K562 (cell line): ENCODE results near the gene PDIA5. TPM values are rescaled to one million over a fixed set of nuclear protein-coding genes. Genes with fewer than 3 reads are reported as not detected.

ENCODE experiments used
- ATAC-seq: fragments of 200-7000 bp; cut with Tn5 transposase; 3 replicates; pipeline ENCODE4 v1.9.1; 2020; ENCODE audit warnings: moderate library complexity
- BruUV-seq: library from RNA; stranded (reverse); fragments of 400-500 nt; replicated peaks from 2 replicates; lab custom pipeline; 2021; lab: Mats Ljungman, UMichigan
- CTCF ChIA-PET: fragments of 300-600 bp; formaldehyde crosslinking; extraction: SDS; loops from one replicate; lab custom pipeline; 2021; ENCODE audit warnings: low intra/inter-chr PET ratio; lab: Yijun Ruan, JAX
- POLR2A ChIA-PET: fragments of 300-600, 350-650 bp; sonication (Branson Sonifier 250); formaldehyde crosslinking; extraction: SDS; loops from one replicate; lab custom pipeline; 2021; ENCODE audit warnings: antibody characterized with exemption, inconsistent platforms; lab: Yijun Ruan, JAX
- DNase-seq, 4 experiments: peaks; one replicate each; pipeline versions ENCODE4 v3.0.0 to v3.0.0-alpha.2; 2011 to 2018; ENCODE audit warnings: low spot score in 3 of 4, mixed read lengths in 3 of 4; ENCODE audit errors: extremely low read depth in 1 of 4
- FAIRE-seq: peaks from 2 replicates; lab custom pipeline; 2011; peaks lifted over from hg19 to GRCh38; lab: Jason Lieb, UNC
- H2AFZ ChIP-seq: 2 replicates; pipeline ENCODE4 v1.6.0; 2011; ENCODE audit warnings: low read depth, low read length, control low read depth, inconsistent platforms
- H3K27ac ChIP-seq: fragments of 200-600 bp; 3 replicates; pipeline ENCODE4 v1.8.0; 2011; ENCODE audit warnings: low read depth, mild to moderate bottlenecking, control low read depth, inconsistent platforms, low read length, moderate library complexity, mixed read lengths; ENCODE audit errors: extremely low read depth
- H3K27me3 ChIP-seq, 2 experiments: fragments of 300-600 bp in 1 of 2; 2 replicates in 1 of 2; 3 replicates in 1 of 2; pipeline versions ENCODE4 v1.6.0 to v1.8.0; 2011; ENCODE audit warnings: inconsistent platforms in 2 of 2, low read length in 2 of 2, mild to moderate bottlenecking in 1 of 2, mixed read lengths in 1 of 2, moderate library complexity in 1 of 2; ENCODE audit not compliant: control insufficient read depth in 2 of 2, insufficient read depth in 2 of 2
- H3K36me3 ChIP-seq: fragments of 300-600 bp; 3 replicates; pipeline ENCODE4 v1.8.0; 2011; ENCODE audit warnings: mild to moderate bottlenecking, low read length, inconsistent platforms; ENCODE audit not compliant: control insufficient read depth, insufficient read depth
- H3K4me1 ChIP-seq, 2 experiments: fragments of 200-600 bp in 1 of 2; replicated peaks in 1 of 2; 2 replicates in 1 of 2; 3 replicates in 1 of 2; pipeline versions ENCODE4 v1.5.1 to v1.8.0; 2011; ENCODE audit warnings: inconsistent platforms in 2 of 2, low read length in 2 of 2, mild to moderate bottlenecking in 1 of 2, mixed read lengths in 1 of 2, moderate library complexity in 1 of 2; ENCODE audit not compliant: control insufficient read depth in 2 of 2, insufficient read depth in 2 of 2
- H3K4me2 ChIP-seq: 2 replicates; pipeline ENCODE4 v1.6.1; 2011; ENCODE audit warnings: low read length, control low read depth, inconsistent platforms, mixed read lengths; ENCODE audit not compliant: insufficient read depth
- H3K4me3 ChIP-seq: fragments of 200-600 bp; sonication (generic), shearing (Covaris generic); 2 replicates; pipeline ENCODE4 v1.5.1; 2016; ENCODE audit warnings: control low read depth, inconsistent platforms
- H3K79me2 ChIP-seq: fragments of 200-600 bp; 3 replicates; pipeline ENCODE4 v1.8.0; 2011; ENCODE audit warnings: low read length, inconsistent platforms; ENCODE audit not compliant: control insufficient read depth, insufficient read depth
- H3K9ac ChIP-seq, 2 experiments: 2 replicates each; pipeline versions ENCODE4 v1.6.0 to v1.6.1; 2011; ENCODE audit warnings: low read depth in 2 of 2, low read length in 2 of 2, control low read depth in 1 of 2, inconsistent platforms in 1 of 2, mild to moderate bottlenecking in 1 of 2, mixed read lengths in 1 of 2; ENCODE audit not compliant: insufficient read depth in 1 of 2
- H3K9me1 ChIP-seq: one replicate; pipeline ENCODE4 v1.6.0; 2011; ENCODE audit warnings: inconsistent platforms, mild to moderate bottlenecking, low read length, moderate library complexity; ENCODE audit not compliant: control insufficient read depth, insufficient read depth
- H3K9me3 ChIP-seq: replicated peaks from 2 replicates; pipeline ENCODE4 v1.5.1; 2011; ENCODE audit warnings: low read depth, low read length, inconsistent platforms; ENCODE audit not compliant: control insufficient read depth, insufficient read depth
- H4K20me1 ChIP-seq: replicated peaks from 2 replicates; pipeline ENCODE4 v1.6.1; 2011; ENCODE audit warnings: low read length, inconsistent platforms, mixed read lengths; ENCODE audit not compliant: control insufficient read depth, insufficient read depth
- ADNP ChIP-seq: fragments of 200-800 bp; sonication (Bioruptor generic); IDR thresholded peaks from 2 replicates; pipeline ENCODE4 v1.6.1; 2016; ENCODE audit warnings: missing genetic modification characterization, missing compliant biosample characterization
- ARHGAP35 ChIP-seq: fragments of 450-650 bp; IDR thresholded peaks from 2 replicates; pipeline ENCODE4 v1.6.1; 2018; ENCODE audit not compliant: partially characterized antibody
- POLR2AphosphoS5 ChIP-seq: IDR thresholded peaks from 2 replicates; pipeline ENCODE4 v1.6.1; 2011; ENCODE audit warnings: mild to moderate bottlenecking, low read depth, low read length, moderate library complexity; ENCODE audit not compliant: control insufficient read depth, insufficient read depth
- THRAP3 ChIP-seq: fragments of 450-650 bp; IDR thresholded peaks from 2 replicates; pipeline ENCODE4 v1.6.1; 2016; ENCODE audit warnings: mild to moderate bottlenecking, inconsistent platforms, borderline replicate concordance
- WGBS: fragments of 100-300 bp; shearing (Covaris generic); methylation state at CpG from one replicate; pipeline ENCODE4 v1.1.6; 2016; ENCODE audit warnings: low coverage, mixed read lengths; ENCODE audit not compliant: insufficient coverage; ENCODE audit errors: missing lambda C conversion rate; 5-methylcytosine and 5-hydroxymethylcytosine counted together
- in situ Hi-C: fragments of 300-500 bp; cut with MboI; formaldehyde crosslinking; loops from 4 replicates; pipeline ENCODE4 v1.15.0; 2018; ENCODE audit warnings: inconsistent platforms, mixed read lengths
- intact Hi-C: fragments of 100-400 bp; cut with micrococcal nuclease; formaldehyde crosslinking; loops from 2 replicates; pipeline ENCODE4 v1.14.2; 2022
- polyA plus RNA-seq, 8 experiments: library from polyadenylated mRNA; depleted of rRNA in 4 of 8; stranded (reverse) in 5 of 8; unstranded in 3 of 8; fragments of >200 nt; fragmentation: Nextera tagmentation in 2 of 8; fragmentation: Illumina TruSeq in 1 of 8; extraction: Ambion mirVana in 2 of 8; extraction: Trizol in 1 of 8; gene quantifications; 2 replicates each; pipeline versions ENCODE4 v1.2.1 to v1.2.3, GENCODE V29; 2011 to 2014; ENCODE audit warnings: inconsistent platforms in 1 of 8, missing spikeins in 1 of 8
- total RNA-seq, 7 experiments: library from RNA; depleted of rRNA in 6 of 7; stranded (reverse); fragments of >200 nt in 6 of 7; fragmentation: Illumina TruSeq in 2 of 7; extraction: Trizol in 2 of 7; gene quantifications; 2 replicates each; pipeline versions ENCODE4 v1.2.1 to v1.2.3, GENCODE V29; 2011 to 2021; ENCODE audit warnings: low replicate concordance in 1 of 7
- TF ChIP-seq, protein P1 (sequence below): fragments of 450-650 bp; IDR thresholded peaks from 2 replicates; pipeline ENCODE4 v1.7.0; 2016; ENCODE audit warnings: borderline replicate concordance
- TF ChIP-seq, protein P2 (sequence below): fragments of 250-450 bp; sonication (Bioruptor Pico); IDR thresholded peaks from 2 replicates; pipeline ENCODE4 v1.4.0; 2020; ENCODE audit warnings: mild to moderate bottlenecking, moderate library complexity

PDIA5 gene
- total and polyA plus RNA-seq, 9 of the 15 experiments (the other 6 are each of a cell fraction or from before 2014, with no cell fraction given): 3.4 to 31.8 (median 19.6) TPM

DNA sequence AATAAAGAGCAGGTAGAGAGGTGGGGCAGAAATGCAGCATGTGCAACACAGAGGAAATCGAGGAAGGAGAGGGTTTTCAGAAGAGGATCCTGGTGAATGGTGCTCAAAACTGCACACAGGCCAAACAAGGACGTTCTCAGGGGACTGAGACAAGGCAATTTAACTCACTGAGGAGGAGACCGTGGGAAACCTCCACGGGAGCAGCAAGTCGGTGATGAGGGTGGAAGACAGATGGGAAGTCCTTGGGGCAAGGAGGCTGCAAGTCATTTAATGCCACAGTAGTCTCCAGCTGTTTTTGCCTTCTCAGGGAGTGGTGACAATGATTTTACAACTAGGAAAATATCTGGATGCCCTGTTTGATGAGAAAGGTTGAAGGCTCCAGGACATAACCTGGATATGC lies 11.5 kb upstream of the PDIA5 start:
- Histone ChIP-seq H3K4me3 (no peak overlapping the region), H3K9me3 (no peaks in the 10 kb centered on the region), H3K36me3 (no peaks in the 10 kb centered on the region), H3K27ac (no peak overlapping the region), H2AFZ (no peak overlapping the region), H3K27me3 (peaks cover 0 to 4% of the 10 kb centered on the region in 2 experiments; a peak in 2 of 5 replicates), H4K20me1 (no peaks in the 10 kb centered on the region), H3K9me1 (no peaks in the 10 kb centered on the region), H3K9ac (no peak overlapping the region)
- FAIRE-seq (no peak), ATAC-seq (no peak), DNase-seq (no peak)
- intact Hi-C loops (no loop called here), in situ Hi-C loops (no loop called here)
- CTCF ChIA-PET: no interaction called here
- BruUV-seq: no TSS peak
- TF ChIP-seq POLR2AphosphoS5: no peak
- TF ChIP-seq THRAP3: no peak
- no peak for TF ChIP-seq ADNP
- TF ChIP-seq, protein P1, sequence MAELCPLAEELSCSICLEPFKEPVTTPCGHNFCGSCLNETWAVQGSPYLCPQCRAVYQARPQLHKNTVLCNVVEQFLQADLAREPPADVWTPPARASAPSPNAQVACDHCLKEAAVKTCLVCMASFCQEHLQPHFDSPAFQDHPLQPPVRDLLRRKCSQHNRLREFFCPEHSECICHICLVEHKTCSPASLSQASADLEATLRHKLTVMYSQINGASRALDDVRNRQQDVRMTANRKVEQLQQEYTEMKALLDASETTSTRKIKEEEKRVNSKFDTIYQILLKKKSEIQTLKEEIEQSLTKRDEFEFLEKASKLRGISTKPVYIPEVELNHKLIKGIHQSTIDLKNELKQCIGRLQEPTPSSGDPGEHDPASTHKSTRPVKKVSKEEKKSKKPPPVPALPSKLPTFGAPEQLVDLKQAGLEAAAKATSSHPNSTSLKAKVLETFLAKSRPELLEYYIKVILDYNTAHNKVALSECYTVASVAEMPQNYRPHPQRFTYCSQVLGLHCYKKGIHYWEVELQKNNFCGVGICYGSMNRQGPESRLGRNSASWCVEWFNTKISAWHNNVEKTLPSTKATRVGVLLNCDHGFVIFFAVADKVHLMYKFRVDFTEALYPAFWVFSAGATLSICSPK: no peak
- TF ChIP-seq ARHGAP35: no peak
- TF ChIP-seq, protein P2, sequence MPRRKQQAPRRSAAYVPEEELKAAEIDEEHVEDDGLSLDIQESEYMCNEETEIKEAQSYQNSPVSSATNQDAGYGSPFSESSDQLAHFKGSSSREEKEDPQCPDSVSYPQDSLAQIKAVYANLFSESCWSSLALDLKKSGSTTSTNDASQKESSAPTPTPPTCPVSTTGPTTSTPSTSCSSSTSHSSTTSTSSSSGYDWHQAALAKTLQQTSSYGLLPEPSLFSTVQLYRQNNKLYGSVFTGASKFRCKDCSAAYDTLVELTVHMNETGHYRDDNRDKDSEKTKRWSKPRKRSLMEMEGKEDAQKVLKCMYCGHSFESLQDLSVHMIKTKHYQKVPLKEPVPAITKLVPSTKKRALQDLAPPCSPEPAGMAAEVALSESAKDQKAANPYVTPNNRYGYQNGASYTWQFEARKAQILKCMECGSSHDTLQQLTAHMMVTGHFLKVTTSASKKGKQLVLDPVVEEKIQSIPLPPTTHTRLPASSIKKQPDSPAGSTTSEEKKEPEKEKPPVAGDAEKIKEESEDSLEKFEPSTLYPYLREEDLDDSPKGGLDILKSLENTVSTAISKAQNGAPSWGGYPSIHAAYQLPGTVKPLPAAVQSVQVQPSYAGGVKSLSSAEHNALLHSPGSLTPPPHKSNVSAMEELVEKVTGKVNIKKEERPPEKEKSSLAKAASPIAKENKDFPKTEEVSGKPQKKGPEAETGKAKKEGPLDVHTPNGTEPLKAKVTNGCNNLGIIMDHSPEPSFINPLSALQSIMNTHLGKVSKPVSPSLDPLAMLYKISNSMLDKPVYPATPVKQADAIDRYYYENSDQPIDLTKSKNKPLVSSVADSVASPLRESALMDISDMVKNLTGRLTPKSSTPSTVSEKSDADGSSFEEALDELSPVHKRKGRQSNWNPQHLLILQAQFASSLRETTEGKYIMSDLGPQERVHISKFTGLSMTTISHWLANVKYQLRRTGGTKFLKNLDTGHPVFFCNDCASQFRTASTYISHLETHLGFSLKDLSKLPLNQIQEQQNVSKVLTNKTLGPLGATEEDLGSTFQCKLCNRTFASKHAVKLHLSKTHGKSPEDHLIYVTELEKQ (CRISPR knock-in tag): no peak
- TF ChIP-seq, all 486 proteins: peak for 0
- H3K4me1 ChIP-seq: no peaks in the 10 kb centered on the region
- WGBS: 5% methylated on average over 5 of the region's 5 CpGs
- H3K4me2 ChIP-seq: no peak overlapping the region
- POLR2A ChIA-PET: no interaction called here
- no peaks in the 10 kb centered on the region for H3K79me2 ChIP-seq
